ENCODE results near the gene PRR20G.

GRCh38 chr3:127261925-127262324, 25.9 kb downstream of the PRR20G start:
- TF ChIP-seq CTCF (IDR thresholded peaks at IDR 0.05; ENCODE audit: low read depth, low read length, poor library complexity, severe bottlenecking) (no peak), EZH2phosphoT487 (IDR thresholded peaks at IDR 0.05; ENCODE audit: borderline replicate concordance, low read length) (no peak)
